ENCODE results near the gene IL17RD. TPM values are rescaled to one million over a fixed set of nuclear protein-coding genes. Genes with fewer than 3 reads are reported as not detected.

Gene IL17RD
- total RNA-seq, 4 donors from 2014 or later, result 0.98 to 5.8 (median 3.4) TPM

- no peak for TF ChIP-seq CTCF (IDR thresholded peaks at IDR 0.05; ENCODE audit: low read depth)
Observed at GRCh38 chr3:57118254-57118653, 46.9 kb downstream of the IL17RD start.

- no peak for TF ChIP-seq CTCF (IDR thresholded peaks at IDR 0.05; ENCODE audit: low read depth)
Observed at GRCh38 chr3:57116501-57116900, 48.7 kb downstream of the IL17RD start.

- TF ChIP-seq CTCF (IDR thresholded peaks at IDR 0.05; ENCODE audit: low read depth), result no peak
Observed at GRCh38 chr3:57112206-57112605, 52.9 kb downstream of the IL17RD start.

GRCh38 chr3:57110798-57111197 lies 54.4 kb downstream of the IL17RD start:
- TF ChIP-seq CTCF (IDR thresholded peaks at IDR 0.05; ENCODE audit: low read depth), result no peak

GRCh38 chr3:57110214-57110613 lies 54.9 kb downstream of the IL17RD start:
- no peak for TF ChIP-seq CTCF (IDR thresholded peaks at IDR 0.05; ENCODE audit: low read depth)

- no peak for TF ChIP-seq CTCF (IDR thresholded peaks at IDR 0.05; ENCODE audit: low read depth)
Observed at GRCh38 chr3:57109437-57110199, 55.5 kb downstream of the IL17RD start.

GRCh38 chr3:57108684-57109083 lies 56.5 kb downstream of the IL17RD start:
- no peak for TF ChIP-seq CTCF (IDR thresholded peaks at IDR 0.05; ENCODE audit: low read depth)

Data from subcutaneous adipose tissue (tissue), 4 donors.